Tibial nerve (tissue), 4 donors: ENCODE measurements around the gene TMTC3. TPM values are rescaled to one million over a fixed set of nuclear protein-coding genes. Genes with fewer than 3 reads are reported as not detected.
"Not testable (repeated sequence)": the region's sequence is repeated elsewhere in the genome, so short reads cannot be mapped to it uniquely, and the experiment has no call there.

Experiments
- DNase-seq, 2 donors: peaks; one replicate each; pipeline ENCODE4 v3.0.0-alpha.2; 2019; ENCODE audit warnings: low spot score in 2 of 2
- H3K27ac ChIP-seq, 4 donors: fragments of 200-600 bp; sonication (generic) in 3 of 4; one replicate each; pipeline ENCODE4 v1.5.1; 2017 to 2019; ENCODE audit warnings: mild to moderate bottlenecking in 1 of 4
- H3K27me3 ChIP-seq, 2 donors: fragments of 200-600 bp; sonication (generic) in 1 of 2; one replicate each; pipeline versions ENCODE4 v1.5.1 to v1.6.0; 2017 to 2019
- H3K36me3 ChIP-seq, 3 donors: fragments of 200-600 bp; sonication (generic); one replicate each; pipeline ENCODE4 v1.5.1; 2018 to 2019
- H3K4me1 ChIP-seq, 4 donors: fragments of 200-600 bp; sonication (generic) in 3 of 4; one replicate each; pipeline ENCODE4 v1.5.1; 2017 to 2019
- H3K4me3 ChIP-seq, 4 donors: fragments of 200-600 bp; sonication (generic) in 3 of 4; one replicate each; pipeline ENCODE4 v1.5.1; 2017 to 2019; ENCODE audit warnings: mild to moderate bottlenecking in 1 of 4, moderate library complexity in 1 of 4
- H3K9me3 ChIP-seq, 4 donors: fragments of 200-600 bp; sonication (generic) in 3 of 4; one replicate each; pipeline ENCODE4 v1.5.1; 2017 to 2019
- EP300 ChIP-seq, 2 donors: sonication (generic); formaldehyde crosslinking; IDR thresholded peaks; one replicate each; pipeline ENCODE4 v1.6.1; 2017; ENCODE audit warnings: antibody characterized with exemption in 2 of 2, mild to moderate bottlenecking in 1 of 2
- POLR2A ChIP-seq, 2 donors: fragments of 450-650 bp; IDR thresholded peaks; one replicate each; pipeline ENCODE4 v1.6.1; 2017; ENCODE audit warnings: antibody characterized with exemption in 2 of 2, mild to moderate bottlenecking in 2 of 2, moderate library complexity in 2 of 2
- WGBS, 2 donors: methylation state at CpG; one replicate each; pipeline ENCODE4 v1.1.5; 2018; 5-methylcytosine and 5-hydroxymethylcytosine counted together
- total RNA-seq, 4 donors: library from RNA; depleted of rRNA; stranded (reverse); fragments of >200 nt; gene quantifications; one replicate each; pipeline ENCODE4 v1.1.0, GENCODE V29; 2016
- TF ChIP-seq, protein P1 (sequence below), 5 experiments: fragments of 200-600 bp in 3 of 5; fragments of 450-650 bp in 2 of 5; sonication (generic) in 3 of 5; IDR thresholded peaks; one replicate each; pipeline ENCODE4 v1.5.1; 2016 to 2019; ENCODE audit warnings: antibody characterized with exemption in 5 of 5, mild to moderate bottlenecking in 3 of 5, moderate library complexity in 2 of 5

TMTC3 gene
- total RNA-seq, 4 donors from 2014 or later, result 21.6 to 36.7 (median 26.4) TPM

DNA sequence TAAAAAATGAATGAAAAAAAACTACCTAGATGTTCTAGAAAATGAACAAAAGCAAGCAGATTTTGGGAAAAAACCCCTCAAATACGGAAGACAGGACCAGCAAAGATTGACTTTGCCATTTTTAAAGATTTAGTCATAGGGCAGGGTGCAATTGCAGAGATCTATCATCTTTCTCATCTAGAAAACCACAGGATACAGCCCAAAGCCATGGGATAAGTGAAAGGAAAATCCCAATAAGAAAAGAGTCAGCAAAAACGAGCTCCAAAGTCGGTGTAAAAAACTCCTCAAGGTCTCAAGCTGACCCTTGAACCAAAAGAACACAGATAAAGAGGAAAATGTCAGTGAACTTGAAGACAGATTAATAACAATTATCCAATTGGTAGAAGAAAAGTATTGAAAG, 28.2 kb upstream of the TMTC3 start:
- WGBS, 2 donors, result 44% methylated on average over 3 of the region's 3 CpGs
- Histone ChIP-seq H3K36me3 (peaks cover 0 to 68% (median 4%) of the 10 kb centered on the region in 3 donors), H3K4me3 (no peak overlapping the region), H3K4me1 (no peaks in the 10 kb centered on the region), H3K27me3 (no peaks in the 10 kb centered on the region), H3K27ac (no peak overlapping the region), H3K9me3 (no peaks in the 10 kb centered on the region)
- TF ChIP-seq EP300 (IDR thresholded peaks at IDR 0.05), result no peak
- TF ChIP-seq, protein P1, sequence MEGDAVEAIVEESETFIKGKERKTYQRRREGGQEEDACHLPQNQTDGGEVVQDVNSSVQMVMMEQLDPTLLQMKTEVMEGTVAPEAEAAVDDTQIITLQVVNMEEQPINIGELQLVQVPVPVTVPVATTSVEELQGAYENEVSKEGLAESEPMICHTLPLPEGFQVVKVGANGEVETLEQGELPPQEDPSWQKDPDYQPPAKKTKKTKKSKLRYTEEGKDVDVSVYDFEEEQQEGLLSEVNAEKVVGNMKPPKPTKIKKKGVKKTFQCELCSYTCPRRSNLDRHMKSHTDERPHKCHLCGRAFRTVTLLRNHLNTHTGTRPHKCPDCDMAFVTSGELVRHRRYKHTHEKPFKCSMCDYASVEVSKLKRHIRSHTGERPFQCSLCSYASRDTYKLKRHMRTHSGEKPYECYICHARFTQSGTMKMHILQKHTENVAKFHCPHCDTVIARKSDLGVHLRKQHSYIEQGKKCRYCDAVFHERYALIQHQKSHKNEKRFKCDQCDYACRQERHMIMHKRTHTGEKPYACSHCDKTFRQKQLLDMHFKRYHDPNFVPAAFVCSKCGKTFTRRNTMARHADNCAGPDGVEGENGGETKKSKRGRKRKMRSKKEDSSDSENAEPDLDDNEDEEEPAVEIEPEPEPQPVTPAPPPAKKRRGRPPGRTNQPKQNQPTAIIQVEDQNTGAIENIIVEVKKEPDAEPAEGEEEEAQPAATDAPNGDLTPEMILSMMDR (IDR thresholded peaks at IDR 0.05), result no peak
- no peak for TF ChIP-seq POLR2A (IDR thresholded peaks at IDR 0.05)
- DNase-seq, result no peak

DNA sequence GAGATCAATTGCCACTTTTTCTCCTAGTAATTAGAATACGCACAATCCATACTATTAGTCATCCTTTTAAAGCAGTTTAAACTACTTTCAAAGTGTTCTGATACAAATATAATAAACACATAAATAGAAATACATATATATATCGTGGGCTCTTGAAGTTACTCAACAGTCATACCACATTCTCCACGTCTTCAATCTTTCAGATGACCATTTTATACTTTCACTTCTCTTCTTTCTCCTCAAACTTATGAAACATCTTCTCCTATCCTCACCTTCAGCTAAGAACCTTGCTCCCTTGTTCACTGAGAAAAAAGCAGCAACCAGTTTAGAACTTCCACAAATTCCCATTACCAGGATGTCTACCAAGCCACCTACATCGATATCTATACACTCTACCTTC, 19.4 kb upstream of the TMTC3 start:
- peaks cover 0 to 78% (median 0%) of the 10 kb centered on the region in 3 donors for H3K36me3 ChIP-seq
- no peak overlapping the region for H3K27ac ChIP-seq
- TF ChIP-seq POLR2A (IDR thresholded peaks at IDR 0.05) (no peak), EP300 (IDR thresholded peaks at IDR 0.05) (no peak)
- TF ChIP-seq, protein P1 (IDR thresholded peaks at IDR 0.05), result no peak
- no peak for DNase-seq
- no peaks in the 10 kb centered on the region for H3K4me1 ChIP-seq
- H3K4me3 ChIP-seq, result no peak overlapping the region
- no peaks in the 10 kb centered on the region for H3K9me3 ChIP-seq
- 62 to 67% methylated on average over 4 of the region's 4 CpGs for WGBS, 2 donors
- H3K27me3 ChIP-seq, result no peaks in the 10 kb centered on the region

- no peak overlapping the region for H3K4me3 ChIP-seq
- peaks cover 0 to 58% (median 0%) of the 10 kb centered on the region in 3 donors for H3K36me3 ChIP-seq
- H3K9me3 ChIP-seq, result no peaks in the 10 kb centered on the region
- no peak for DNase-seq
- no peak overlapping the region for H3K27ac ChIP-seq
- H3K27me3 ChIP-seq, result no peaks in the 10 kb centered on the region
- TF ChIP-seq EP300 (IDR thresholded peaks at IDR 0.05) (no peak), POLR2A (IDR thresholded peaks at IDR 0.05) (no peak)
- TF ChIP-seq, protein P1 (IDR thresholded peaks at IDR 0.05), result no peak
- WGBS, 2 donors, result 92 to 98% methylated on average over 3 of the region's 3 CpGs
- H3K4me1 ChIP-seq, result no peaks in the 10 kb centered on the region
Observed at GRCh38 chr12:88127099-88127498, 15.0 kb upstream of the TMTC3 start.

DNA sequence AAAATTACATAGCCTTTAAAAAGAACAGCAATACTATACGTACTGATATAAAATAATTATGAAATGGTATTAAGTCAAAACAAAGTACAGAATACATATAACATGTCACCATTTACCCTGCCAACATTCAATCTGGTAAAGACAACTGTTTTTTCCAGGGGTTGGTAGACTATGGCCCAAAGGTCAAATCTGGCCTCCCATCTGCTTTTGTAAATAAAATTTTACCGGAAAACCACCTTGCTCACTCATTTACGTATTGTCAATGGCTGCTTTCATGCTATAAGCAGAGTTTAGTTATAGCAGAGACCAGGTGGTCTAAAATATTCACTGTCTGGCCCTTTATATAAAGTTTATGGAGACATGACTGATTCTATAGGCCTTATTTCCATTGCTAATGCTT, 14.3 kb upstream of the TMTC3 start:
- Histone ChIP-seq H3K9me3 (no peaks in the 10 kb centered on the region), H3K4me1 (no peaks in the 10 kb centered on the region), H3K27ac (no peak overlapping the region), H3K36me3 (peaks cover 0 to 56% (median 0%) of the 10 kb centered on the region in 3 donors), H3K4me3 (no peak overlapping the region), H3K27me3 (no peaks in the 10 kb centered on the region)
- TF ChIP-seq POLR2A (IDR thresholded peaks at IDR 0.05) (no peak), EP300 (IDR thresholded peaks at IDR 0.05) (no peak)
- TF ChIP-seq, protein P1 (IDR thresholded peaks at IDR 0.05), result no peak
- DNase-seq, result no peak
- WGBS, 2 donors, result 90 to 94% methylated on average over 3 of the region's 3 CpGs

- no peaks in the 10 kb centered on the region for H3K27me3 ChIP-seq
- peaks cover 0 to 57% (median 0%) of the 10 kb centered on the region in 3 donors for H3K36me3 ChIP-seq
- TF ChIP-seq, protein P1 (IDR thresholded peaks at IDR 0.05), result no peak
- TF ChIP-seq EP300 (IDR thresholded peaks at IDR 0.05) (no peak), POLR2A (IDR thresholded peaks at IDR 0.05) (no peak)
- DNase-seq, result no peak
- H3K27ac ChIP-seq, result no peak overlapping the region
- no peaks in the 10 kb centered on the region for H3K9me3 ChIP-seq
- no peak overlapping the region for H3K4me3 ChIP-seq
- no peaks in the 10 kb centered on the region for H3K4me1 ChIP-seq
Observed at GRCh38 chr12:88132392-88132791, 9.7 kb upstream of the TMTC3 start.

GRCh38 chr12:88133181-88133580, 8.9 kb upstream of the TMTC3 start:
- H3K27me3 ChIP-seq, H3K4me1 ChIP-seq, H3K9me3 ChIP-seq, H3K27ac ChIP-seq, DNase-seq, H3K4me3 ChIP-seq: not testable (repeated sequence)
- H3K36me3 ChIP-seq, result peaks cover 0 to 50% (median 0%) of the 10 kb centered on the region in 3 donors
- 81 to 90% methylated on average over 2 of the region's 2 CpGs for WGBS, 2 donors

DNA sequence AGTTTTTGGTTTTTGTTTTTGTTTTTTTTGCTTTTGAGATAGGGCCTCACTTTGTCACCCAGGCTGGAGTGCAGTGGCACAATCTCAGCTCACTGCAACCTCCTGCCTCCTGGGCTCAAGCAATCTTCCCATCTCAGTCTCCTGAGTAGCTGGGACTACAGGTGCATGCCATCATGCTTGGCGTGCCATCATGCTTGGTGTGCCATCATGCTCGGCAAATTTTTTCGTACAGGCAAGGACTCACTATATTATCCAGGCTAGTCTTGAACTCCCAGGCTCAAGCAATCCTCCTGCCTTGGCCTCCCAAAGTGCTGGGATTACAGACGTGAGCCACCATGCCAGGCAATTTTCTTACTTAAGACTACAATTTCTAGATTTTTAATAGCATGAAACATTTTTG, 2.4 kb upstream of the TMTC3 start:
- not testable (repeated sequence) for H3K27me3 ChIP-seq, H3K4me3 ChIP-seq, H3K27ac ChIP-seq, H3K9me3 ChIP-seq, DNase-seq
- H3K36me3 ChIP-seq, result peaks cover 0 to 18% (median 0%) of the 10 kb centered on the region in 3 donors
- WGBS, 2 donors, result 97% methylated on average over 4 of the region's 4 CpGs
- peaks cover 0 to 30% (median 5%) of the 10 kb centered on the region in 4 donors for H3K4me1 ChIP-seq
